B cell (primary cell): ENCODE data around the gene WDFY4. TPM values are rescaled to one million over a fixed set of nuclear protein-coding genes. Genes with fewer than 3 reads are reported as not detected.
A peak's percentile ranks its signal among the peaks of the same experiment; 100 is the strongest.

Experiments used
- ATAC-seq: fragments of 200-7000 bp; cut with Tn5 transposase; one replicate; pipeline ENCODE4 v1.10.0; 2021; ENCODE audit warnings: low read depth, mild to moderate bottlenecking, moderate number of reproducible peaks, moderate library complexity
- CTCF ChIA-PET: fragments of 350-600 bp; sonication (Branson Sonifier 250); formaldehyde crosslinking; loops from one replicate; lab custom pipeline; 2021; ENCODE audit warnings: antibody characterized with exemption, inconsistent platforms; lab: Charles Lee
- POLR2A ChIA-PET: fragments of 350-600 bp; sonication (Branson Sonifier 250); formaldehyde crosslinking; loops from one replicate; lab custom pipeline; 2021; ENCODE audit warnings: antibody characterized with exemption; lab: Charles Lee
- DNase-seq: peaks from one replicate; pipeline ENCODE4 v3.0.0; 2013
- H2AFZ ChIP-seq: 2 replicates; pipeline ENCODE4 v1.6.1; 2012; ENCODE audit warnings: mild to moderate bottlenecking, low read depth, low read length; ENCODE audit not compliant: insufficient read depth, poor library complexity, severe bottlenecking
- H3K27ac ChIP-seq, 2 donors: 1 replicate in 1 of 2; 2 replicates in 1 of 2; pipeline ENCODE4 v1.5.1; 2012 to 2013; ENCODE audit warnings: low read length in 2 of 2, mild to moderate bottlenecking in 2 of 2, moderate library complexity in 1 of 2
- H3K27me3 ChIP-seq, 4 experiments: fragments of 200-600 bp in 1 of 4; sonication (generic) in 1 of 4; replicated peaks in 1 of 4; 1 replicate in 2 of 4; 2 replicates in 2 of 4; pipeline versions ENCODE4 v1.6.1 to v1.7.0; 2013 to 2016; ENCODE audit warnings: low read length in 3 of 4, mild to moderate bottlenecking in 2 of 4, mixed read lengths in 1 of 4, moderate library complexity in 1 of 4; ENCODE audit not compliant: insufficient read depth in 4 of 4, control insufficient read depth in 3 of 4; ENCODE audit errors: control extremely low read depth in 1 of 4
- H3K36me3 ChIP-seq, 2 experiments: replicated peaks in 1 of 2; 1 replicate in 1 of 2; 2 replicates in 1 of 2; pipeline versions ENCODE4 v1.6.1 to v1.7.1; 2013; ENCODE audit warnings: low read length in 1 of 2; ENCODE audit not compliant: insufficient read depth in 2 of 2, control insufficient read depth in 1 of 2; ENCODE audit errors: control extremely low read depth in 1 of 2, extremely low read depth in 1 of 2
- H3K4me1 ChIP-seq, 2 donors: fragments of 200-600 bp in 1 of 2; sonication (generic) in 1 of 2; 1 replicate in 1 of 2; 2 replicates in 1 of 2; pipeline versions ENCODE4 v1.5.1 to v1.6.1; 2013 to 2017; ENCODE audit warnings: low read length in 2 of 2; ENCODE audit not compliant: control insufficient read depth in 2 of 2, insufficient read depth in 2 of 2
- H3K4me2 ChIP-seq: replicated peaks from 2 replicates; pipeline ENCODE3; 2012; ENCODE audit warnings: mild to moderate bottlenecking, low read depth, low read length; ENCODE audit not compliant: poor library complexity, severe bottlenecking
- H3K4me3 ChIP-seq, 5 experiments: fragments of 200-600 bp in 1 of 5; sonication (generic) in 1 of 5; 1 replicate in 3 of 5; 2 replicates in 2 of 5; pipeline versions ENCODE4 v1.5.1 to v1.7.0; 2011 to 2016; ENCODE audit warnings: low read length in 4 of 5, mild to moderate bottlenecking in 4 of 5, low read depth in 2 of 5, control low read depth in 1 of 5, moderate library complexity in 1 of 5; ENCODE audit not compliant: insufficient read depth in 1 of 5; ENCODE audit errors: control extremely low read depth in 1 of 5, extremely low read depth in 1 of 5
- H3K79me2 ChIP-seq: fragments of 200-600 bp; sonication (generic); one replicate; pipeline ENCODE4 v1.6.0; 2016; ENCODE audit warnings: low read length; ENCODE audit not compliant: control insufficient read depth, insufficient read depth
- H3K9ac ChIP-seq: fragments of 200-600 bp; sonication (generic); 2 replicates; pipeline ENCODE4 v1.6.1; 2017; ENCODE audit warnings: mild to moderate bottlenecking, low read length, moderate library complexity
- H3K9me3 ChIP-seq, 3 donors: one replicate each; pipeline versions ENCODE4 v1.6.1 to v1.7.1; 2013; ENCODE audit warnings: low read length in 2 of 3; ENCODE audit not compliant: control insufficient read depth in 2 of 3, insufficient read depth in 1 of 3; ENCODE audit errors: control extremely low read depth in 1 of 3
- H4K20me1 ChIP-seq: 2 replicates; pipeline ENCODE4 v1.6.0; 2012; ENCODE audit warnings: mild to moderate bottlenecking, low read length; ENCODE audit not compliant: insufficient read depth, control insufficient read depth, poor library complexity, severe bottlenecking
- H3K27ac Mint-ChIP-seq: one replicate; pipeline ENCODE4 v1.8.0; 2021; ENCODE audit warnings: mixed read lengths
- H3K27me3 Mint-ChIP-seq: one replicate; pipeline ENCODE4 v1.8.0; 2021; ENCODE audit warnings: mixed read lengths
- H3K4me1 Mint-ChIP-seq: one replicate; pipeline ENCODE4 v1.8.0; 2021; ENCODE audit warnings: mixed read lengths
- H3K4me3 Mint-ChIP-seq: one replicate; pipeline ENCODE4 v1.8.0; 2021; ENCODE audit warnings: mixed read lengths
- H3K9me3 Mint-ChIP-seq: one replicate; pipeline ENCODE4 v1.8.0; 2022; ENCODE audit warnings: mixed read lengths; ENCODE audit not compliant: insufficient read depth
- CTCF ChIP-seq: fragments of 200-600 bp; IDR thresholded peaks from one replicate; pipeline ENCODE4 v1.8.0; 2022; ENCODE audit warnings: antibody characterized with exemption, mild to moderate bottlenecking
- EZH2 ChIP-seq: IDR thresholded peaks from 2 replicates; pipeline ENCODE4 v1.6.1; 2012; ENCODE audit warnings: borderline replicate concordance, low read depth, mild to moderate bottlenecking, moderate library complexity, low read length; ENCODE audit not compliant: insufficient read depth, poor library complexity, severe bottlenecking
- WGBS: methylation state at CpG from one replicate; pipeline ENCODE4 v1.1.5; 2013; ENCODE audit warnings: missing lambda C conversion rate; ENCODE audit not compliant: insufficient coverage; 5-methylcytosine and 5-hydroxymethylcytosine counted together
- intact Hi-C: fragments of 100-400 bp; cut with micrococcal nuclease; formaldehyde crosslinking; loops from one replicate; pipeline ENCODE4 v1.10.0; 2022
- polyA plus RNA-seq: library from polyadenylated mRNA; depleted of rRNA; stranded (reverse); fragments of >200 nt; gene quantifications from 2 replicates; pipeline ENCODE4 v1.2.3, GENCODE V29; 2012
- total RNA-seq, 2 donors: library from RNA; stranded (reverse); fragments of 120-200 nt in 1 of 2; gene quantifications; 1 replicate in 1 of 2; 2 replicates in 1 of 2; pipeline versions ENCODE4 v1.2.3 to v1.2.4, GENCODE V29; 2013 to 2022

The WDFY4 gene
- total and polyA plus RNA-seq, 2 donors (not counting 1 experiment from before 2014, with no cell fraction given) = 262 to 560 TPM

- Histone ChIP-seq H3K79me2 (no peaks in the 10 kb centered on the region), H3K27ac (no peak overlapping the region), H3K4me3 (no peak overlapping the region), H3K4me2 (no peak overlapping the region), H3K9ac (no peak overlapping the region), H3K4me1 (no peaks in the 10 kb centered on the region), H3K27me3 (no peaks in the 10 kb centered on the region), H2AFZ (no peak overlapping the region), H3K36me3 (peaks cover 10 to 98% of the 10 kb centered on the region in 2 experiments), H4K20me1 (peaks cover 14% of the 10 kb centered on the region), H3K9me3 (no peaks in the 10 kb centered on the region)
- Mint-ChIP-seq H3K27ac (no peak overlapping the region), H3K4me1 (no peaks in the 10 kb centered on the region), H3K27me3 (no peaks in the 10 kb centered on the region), H3K4me3 (no peak overlapping the region), H3K9me3 (no peaks in the 10 kb centered on the region)
- POLR2A ChIA-PET = no interaction called here
- DNase-seq (no peak), ATAC-seq (no peak)
- TF ChIP-seq CTCF (no peak), EZH2 (no peak)
- CTCF ChIA-PET = interaction anchor here (1.4 to 1.5 kb wide), 2 partner anchors 9 to 534 kb away, joined by 3 to 4 read pairs; no protein-coding TSS in a partner anchor
- intact Hi-C loops = no loop called here
- 99% methylated on average over 5 of the region's 5 CpGs for WGBS
Measured at GRCh38 chr10:48978318-48978717, 293.6 kb downstream of the WDFY4 start.

- H3K4me2 ChIP-seq = no peak overlapping the region
- peak overlapping the region in 1 of 2 donors; percentile 23 for H3K27ac ChIP-seq
- H3K27me3 Mint-ChIP-seq = no peaks in the 10 kb centered on the region
- H3K27me3 ChIP-seq = no peaks in the 10 kb centered on the region
- H3K4me1 ChIP-seq = no peaks in the 10 kb centered on the region
- ChIA-PET CTCF (interaction anchor here (1.3 to 2.0 kb wide), 4 partner anchors 183 to 538 kb away, joined by 3 to 8 read pairs (median 6); no protein-coding TSS in a partner anchor), POLR2A (interaction anchor here (0.5 kb wide), 1 partner anchor 356 kb away, joined by 4 read pairs; no protein-coding TSS in a partner anchor)
- no peaks in the 10 kb centered on the region for H3K9me3 Mint-ChIP-seq
- peaks cover 14% of the 10 kb centered on the region for H4K20me1 ChIP-seq
- ATAC-seq (peak; percentile 52), DNase-seq (peak; percentile 54)
- no peak overlapping the region for H3K9ac ChIP-seq
- H3K36me3 ChIP-seq = peaks cover 13 to 85% of the 10 kb centered on the region in 2 experiments
- no peaks in the 10 kb centered on the region for H3K9me3 ChIP-seq
- no peak for TF ChIP-seq EZH2
- TF ChIP-seq CTCF = peak; percentile 88
- H2AFZ ChIP-seq = no peak overlapping the region
- H3K79me2 ChIP-seq = no peaks in the 10 kb centered on the region
- no peak overlapping the region for H3K4me3 ChIP-seq
- intact Hi-C loops = loop anchor here (1.0 kb wide), 2 partner anchors 531 to 538 kb away; no protein-coding TSS in a partner anchor
- 71% methylated on average over 10 of the region's 12 CpGs for WGBS
- H3K4me3 Mint-ChIP-seq = no peak overlapping the region
- H3K27ac Mint-ChIP-seq = no peak overlapping the region
- H3K4me1 Mint-ChIP-seq = peaks cover 1% of the 10 kb centered on the region
Measured at GRCh38 chr10:48981310-48981907, 296.7 kb downstream of the WDFY4 start.
